H1 (cell line): ENCODE data around the gene FASTKD3. TPM values are rescaled to one million over a fixed set of nuclear protein-coding genes. Genes with fewer than 3 reads are reported as not detected.

Source experiments
- JUND ChIP-seq: IDR thresholded peaks from 2 replicates; pipeline ENCODE4 v1.6.1; 2011; ENCODE audit warnings: mild to moderate bottlenecking, improper control_type of control experiment, low read length
- TEAD4 ChIP-seq: IDR thresholded peaks from 2 replicates; pipeline ENCODE4 v1.6.1; 2012; ENCODE audit warnings: low read depth, low read length, inconsistent platforms, mixed read lengths
- polyA plus RNA-seq, 7 experiments: library from polyadenylated mRNA; depleted of rRNA in 3 of 7; stranded (reverse) in 5 of 7; unstranded in 2 of 7; fragments of >200 nt in 5 of 7; fragments of 200-250 nt in 2 of 7; gene quantifications; 1 replicate in 5 of 7; 2 replicates in 1 of 7; 4 replicates in 1 of 7; pipeline versions ENCODE4 v1.2.1 to v1.2.3, GENCODE V29; 2011 to 2013; ENCODE audit warnings: missing spikeins in 2 of 7, mixed read lengths in 2 of 7
- total RNA-seq: library from RNA; stranded (reverse); fragmentation: NEBNext Ultra II Directional; extraction: Animal tissue kit (Norgen Biotek cat#: 25700); gene quantifications from 2 replicates; pipeline ENCODE4 v1.2.1, GENCODE V29; 2021

The FASTKD3 gene
- total and polyA plus RNA-seq, 2 of the 8 experiments (the other 6 are each of a cell fraction or from before 2014, with no cell fraction given), result 5.6 to 7.6 TPM

GRCh38 chr5:7884491-7885267 lies 15.8 kb upstream of the FASTKD3 start (continued):
- no peak for TF ChIP-seq JUND
- TF ChIP-seq TEAD4, result no peak
